ENCODE data around the gene TMEM30A.

TMEM30A gene

DNA sequence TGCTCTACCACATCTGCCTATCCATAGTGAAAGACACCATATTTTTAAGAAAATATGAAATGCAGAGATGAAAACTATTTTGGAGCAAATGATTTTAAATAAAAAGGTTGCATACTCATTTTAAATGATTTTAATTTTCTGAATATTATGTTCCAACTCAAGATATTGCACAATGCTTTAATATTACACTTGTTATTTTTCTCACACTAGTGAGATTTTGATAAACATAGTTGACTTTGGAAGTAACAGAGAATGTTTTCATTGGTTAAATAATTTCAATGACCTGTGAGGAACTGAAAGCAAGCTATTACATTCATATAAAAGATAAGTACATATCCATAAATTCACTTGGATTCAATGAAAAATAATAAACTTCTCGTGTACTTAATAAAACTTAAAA, 7.2 kb upstream of the TMEM30A start:
- H4K8ac ChIP-seq (ENCODE audit: low read length): no peak overlapping the region
- H2AFZ ChIP-seq (ENCODE audit: low read depth, low read length): no peak overlapping the region
- no peak overlapping the region for H3K27ac ChIP-seq (ENCODE audit: low read length, poor library complexity, severe bottlenecking)
- no peak overlapping the region for H3K18ac ChIP-seq (ENCODE audit: low read depth in 1 of 2, low read length in 2 of 2)
- no peak overlapping the region for H2AK5ac ChIP-seq (ENCODE audit: low read length, severe bottlenecking)
- WGBS: no CpG with 5 or more reads among the region's 1 CpG
- H3K4me2 ChIP-seq (ENCODE audit: low read length, poor library complexity, severe bottlenecking): no peak overlapping the region
- H3K4ac ChIP-seq (ENCODE audit: low read depth in 1 of 2, low read length in 2 of 2): no peak overlapping the region
- H2BK120ac ChIP-seq (ENCODE audit: low read depth, low read length): no peak overlapping the region
- H2BK12ac ChIP-seq (ENCODE audit: low read length in 2 of 2): no peak overlapping the region
- H2BK5ac ChIP-seq (ENCODE audit: low read depth, low read length, poor library complexity, severe bottlenecking): no peak overlapping the region
- no peak overlapping the region for H2BK15ac ChIP-seq (ENCODE audit: low read depth, poor library complexity, severe bottlenecking)
- H3K9ac ChIP-seq (ENCODE audit: low read length): no peak overlapping the region
- H3K9me3 ChIP-seq (ENCODE audit: control insufficient read depth, low read length): no peaks in the 10 kb centered on the region
- H3K27me3 ChIP-seq (ENCODE audit: control insufficient read depth in 1 of 2, insufficient read depth in 1 of 2, low read length in 2 of 2): no peaks in the 10 kb centered on the region
- peaks cover 7% of the 10 kb centered on the region for H3K79me1 ChIP-seq (replicated peaks; ENCODE audit: low read length, poor library complexity, severe bottlenecking)
- no peaks in the 10 kb centered on the region for H3K4me1 ChIP-seq (ENCODE audit: control insufficient read depth, insufficient read depth, low read depth, low read length)
- H3K36me3 ChIP-seq (ENCODE audit: control insufficient read depth in 1 of 2, insufficient read depth in 2 of 2, low read depth in 1 of 2, low read length in 2 of 2): no peaks in the 10 kb centered on the region
- no peak overlapping the region for H4K91ac ChIP-seq (ENCODE audit: low read length)
- DNase-seq: no peak
- H3K23ac ChIP-seq (ENCODE audit: low read length in 2 of 2): no peak overlapping the region
- no peak overlapping the region for H3K4me3 ChIP-seq (ENCODE audit: insufficient read depth in 1 of 2, low read depth in 1 of 2, low read length in 2 of 2)
- no peak overlapping the region for H3K14ac ChIP-seq (ENCODE audit: low read length in 2 of 2)

DNA sequence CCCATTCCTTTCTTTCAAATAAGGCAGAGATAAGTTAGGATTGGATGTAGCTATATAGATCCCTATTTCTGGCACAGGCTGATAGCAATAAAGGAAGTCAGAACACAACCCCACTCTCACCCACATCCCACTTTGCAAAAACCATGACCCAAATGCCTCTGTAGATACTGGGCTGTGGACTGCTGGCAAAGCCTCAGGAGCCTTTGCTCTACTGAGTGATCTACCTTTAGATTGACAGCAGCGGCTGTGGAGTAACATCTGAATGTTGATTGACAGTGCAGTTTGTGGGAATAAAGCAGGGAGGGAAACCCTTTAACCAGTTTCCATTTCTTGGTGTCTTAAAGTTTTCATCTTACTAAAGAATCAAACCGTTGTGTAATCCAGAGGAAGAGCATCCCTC, 6.7 kb upstream of the TMEM30A start:
- Histone ChIP-seq H4K8ac (ENCODE audit: low read length) (no peak overlapping the region), H2BK120ac (ENCODE audit: low read depth, low read length) (no peak overlapping the region), H2BK5ac (ENCODE audit: low read depth, low read length, poor library complexity, severe bottlenecking) (no peak overlapping the region), H4K91ac (ENCODE audit: low read length) (no peak overlapping the region), H3K4me2 (ENCODE audit: low read length, poor library complexity, severe bottlenecking) (no peak overlapping the region), H2AK5ac (ENCODE audit: low read length, severe bottlenecking) (no peak overlapping the region), H3K36me3 (ENCODE audit: control insufficient read depth in 1 of 2, insufficient read depth in 2 of 2, low read depth in 1 of 2, low read length in 2 of 2) (no peaks in the 10 kb centered on the region), H2BK12ac (ENCODE audit: low read length in 2 of 2) (no peak overlapping the region), H3K9ac (ENCODE audit: low read length) (no peak overlapping the region), H3K9me3 (ENCODE audit: control insufficient read depth, low read length) (no peaks in the 10 kb centered on the region), H3K23ac (ENCODE audit: low read length in 2 of 2) (no peak overlapping the region), H3K4me1 (ENCODE audit: control insufficient read depth, insufficient read depth, low read depth, low read length) (no peaks in the 10 kb centered on the region), H3K4ac (ENCODE audit: low read depth in 1 of 2, low read length in 2 of 2) (no peak overlapping the region), H2AFZ (ENCODE audit: low read depth, low read length) (no peak overlapping the region), H2BK15ac (ENCODE audit: low read depth, poor library complexity, severe bottlenecking) (no peak overlapping the region), H3K18ac (ENCODE audit: low read depth in 1 of 2, low read length in 2 of 2) (no peak overlapping the region), H3K4me3 (ENCODE audit: insufficient read depth in 1 of 2, low read depth in 1 of 2, low read length in 2 of 2) (no peak overlapping the region), H3K27ac (ENCODE audit: low read length, poor library complexity, severe bottlenecking) (no peak overlapping the region), H3K79me1 (replicated peaks; ENCODE audit: low read length, poor library complexity, severe bottlenecking) (peaks cover 7% of the 10 kb centered on the region), H3K14ac (ENCODE audit: low read length in 2 of 2) (no peak overlapping the region), H3K27me3 (ENCODE audit: control insufficient read depth in 1 of 2, insufficient read depth in 1 of 2, low read length in 2 of 2) (no peaks in the 10 kb centered on the region)
- WGBS: 100% methylated on average over 1 of the region's 2 CpGs
- DNase-seq: no peak

DNA sequence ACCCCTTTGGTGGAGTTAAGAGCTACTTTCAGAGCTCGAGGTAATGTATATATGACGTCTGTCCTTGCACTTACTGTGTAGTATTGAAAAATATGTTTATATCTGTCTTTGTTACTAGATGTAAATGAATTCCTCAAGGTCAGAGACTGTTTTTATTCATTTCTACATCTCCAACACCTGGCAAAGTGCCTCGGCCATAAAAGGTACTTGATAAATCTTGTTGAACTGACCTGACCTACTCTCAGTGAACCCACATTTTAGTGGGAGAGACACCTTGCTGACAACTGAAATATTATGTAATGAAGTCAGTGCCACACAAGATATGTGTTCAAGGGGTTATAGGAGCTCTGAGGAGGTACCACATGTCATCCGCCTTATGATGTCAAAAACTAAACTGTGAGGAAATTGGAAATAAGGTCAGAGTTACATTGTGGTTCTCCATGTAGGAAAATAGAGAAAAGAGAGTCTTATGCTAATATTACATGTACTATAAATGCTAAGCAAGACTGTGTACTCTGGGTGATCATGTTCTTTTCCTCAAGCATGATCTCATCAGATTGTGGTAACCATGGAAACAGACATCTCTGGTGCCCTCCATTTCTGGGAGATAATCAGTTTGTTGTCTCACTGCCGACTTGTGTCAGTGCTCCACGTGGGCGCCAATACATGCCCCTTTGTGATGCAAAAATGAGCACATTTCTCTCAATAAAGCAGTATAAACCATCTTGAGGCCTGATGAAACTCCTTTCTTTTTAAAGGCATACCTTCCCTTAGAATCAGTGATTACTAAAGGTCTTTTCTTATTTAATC, 5.7 kb upstream of the TMEM30A start:
- Histone ChIP-seq H2BK120ac (ENCODE audit: low read depth, low read length) (no peak overlapping the region), H3K36me3 (ENCODE audit: control insufficient read depth in 1 of 2, insufficient read depth in 2 of 2, low read depth in 1 of 2, low read length in 2 of 2) (no peaks in the 10 kb centered on the region), H3K79me1 (replicated peaks; ENCODE audit: low read length, poor library complexity, severe bottlenecking) (peaks cover 7% of the 10 kb centered on the region), H3K14ac (ENCODE audit: low read length in 2 of 2) (no peak overlapping the region), H4K91ac (ENCODE audit: low read length) (no peak overlapping the region), H2BK15ac (ENCODE audit: low read depth, poor library complexity, severe bottlenecking) (no peak overlapping the region), H3K4me1 (ENCODE audit: control insufficient read depth, insufficient read depth, low read depth, low read length) (peaks cover 3% of the 10 kb centered on the region), H2AFZ (ENCODE audit: low read depth, low read length) (no peak overlapping the region), H3K4me3 (ENCODE audit: insufficient read depth in 1 of 2, low read depth in 1 of 2, low read length in 2 of 2) (no peak overlapping the region), H4K8ac (ENCODE audit: low read length) (no peak overlapping the region), H2BK12ac (ENCODE audit: low read length in 2 of 2) (no peak overlapping the region), H3K4ac (ENCODE audit: low read depth in 1 of 2, low read length in 2 of 2) (no peak overlapping the region), H3K27me3 (ENCODE audit: control insufficient read depth in 1 of 2, insufficient read depth in 1 of 2, low read length in 2 of 2) (no peaks in the 10 kb centered on the region), H3K23ac (ENCODE audit: low read length in 2 of 2) (no peak overlapping the region), H2AK5ac (ENCODE audit: low read length, severe bottlenecking) (no peak overlapping the region), H3K4me2 (ENCODE audit: low read length, poor library complexity, severe bottlenecking) (no peak overlapping the region), H2BK5ac (ENCODE audit: low read depth, low read length, poor library complexity, severe bottlenecking) (no peak overlapping the region), H3K27ac (ENCODE audit: low read length, poor library complexity, severe bottlenecking) (no peak overlapping the region), H3K18ac (ENCODE audit: low read depth in 1 of 2, low read length in 2 of 2) (no peak overlapping the region), H3K9ac (ENCODE audit: low read length) (no peak overlapping the region), H3K9me3 (ENCODE audit: control insufficient read depth, low read length) (no peaks in the 10 kb centered on the region)
- DNase-seq: no peak
- WGBS: 76% methylated on average over 6 of the region's 7 CpGs

DNA sequence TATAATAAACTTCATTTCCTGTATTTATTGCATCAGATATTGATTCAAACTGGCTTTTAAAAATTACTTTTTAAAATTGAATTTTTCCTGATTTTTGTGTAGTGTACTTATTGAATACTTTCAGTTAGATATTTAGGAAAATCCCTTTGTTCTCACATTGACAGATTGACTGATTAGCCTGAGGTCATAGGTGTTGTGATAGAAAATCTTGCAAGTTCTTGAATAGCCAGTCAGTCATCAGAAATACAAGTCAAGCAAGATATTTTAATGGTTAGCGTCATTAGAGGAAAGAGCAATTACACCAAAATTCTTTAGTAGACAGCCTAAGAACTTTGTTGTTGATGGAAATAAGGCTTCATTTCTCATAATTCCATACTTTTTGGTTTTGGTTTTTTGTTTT, 3.4 kb upstream of the TMEM30A start:
- no peak overlapping the region for H2AFZ ChIP-seq (ENCODE audit: low read depth, low read length)
- H4K91ac ChIP-seq (ENCODE audit: low read length): no peak overlapping the region
- H3K4me2 ChIP-seq (ENCODE audit: low read length, poor library complexity, severe bottlenecking): no peak overlapping the region
- no peak for DNase-seq
- peaks cover 3% of the 10 kb centered on the region for H3K4me1 ChIP-seq (ENCODE audit: control insufficient read depth, insufficient read depth, low read depth, low read length)
- no peak overlapping the region for H3K23ac ChIP-seq (ENCODE audit: low read length in 2 of 2)
- no peak overlapping the region for H3K18ac ChIP-seq (ENCODE audit: low read depth in 1 of 2, low read length in 2 of 2)
- H3K4me3 ChIP-seq (ENCODE audit: insufficient read depth in 1 of 2, low read depth in 1 of 2, low read length in 2 of 2): no peak overlapping the region
- no peaks in the 10 kb centered on the region for H3K36me3 ChIP-seq (ENCODE audit: control insufficient read depth in 1 of 2, insufficient read depth in 2 of 2, low read depth in 1 of 2, low read length in 2 of 2)
- no peak overlapping the region for H2BK120ac ChIP-seq (ENCODE audit: low read depth, low read length)
- H3K4ac ChIP-seq (ENCODE audit: low read depth in 1 of 2, low read length in 2 of 2): no peak overlapping the region
- H4K8ac ChIP-seq (ENCODE audit: low read length): no peak overlapping the region
- no peak overlapping the region for H2BK5ac ChIP-seq (ENCODE audit: low read depth, low read length, poor library complexity, severe bottlenecking)
- peaks cover 7% of the 10 kb centered on the region for H3K79me1 ChIP-seq (replicated peaks; ENCODE audit: low read length, poor library complexity, severe bottlenecking)
- H2BK12ac ChIP-seq (ENCODE audit: low read length in 2 of 2): no peak overlapping the region
- no peak overlapping the region for H2BK15ac ChIP-seq (ENCODE audit: low read depth, poor library complexity, severe bottlenecking)
- no peak overlapping the region for H3K27ac ChIP-seq (ENCODE audit: low read length, poor library complexity, severe bottlenecking)
- no peak overlapping the region for H3K14ac ChIP-seq (ENCODE audit: low read length in 2 of 2)
- H3K27me3 ChIP-seq (ENCODE audit: control insufficient read depth in 1 of 2, insufficient read depth in 1 of 2, low read length in 2 of 2): no peaks in the 10 kb centered on the region
- H2AK5ac ChIP-seq (ENCODE audit: low read length, severe bottlenecking): no peak overlapping the region
- H3K9me3 ChIP-seq (ENCODE audit: control insufficient read depth, low read length): no peaks in the 10 kb centered on the region
- no CpG with 5 or more reads among the region's 1 CpG for WGBS
- no peak overlapping the region for H3K9ac ChIP-seq (ENCODE audit: low read length)

Data from mesenchymal stem cell (in vitro differentiated cells and primary cell).